WERI-Rb-1 (cell line): ENCODE measurements around the gene SPARC.

ENCODE experiments used
- DNase-seq: peaks from one replicate; pipeline ENCODE4 v3.0.0-alpha.2; 2020
- H3K27ac ChIP-seq: fragments of 250-450 bp; sonication (Bioruptor Pico); 2 replicates; pipeline ENCODE4 v1.5.1; 2020; ENCODE audit warnings: mild to moderate bottlenecking, moderate library complexity
- H3K27me3 ChIP-seq: fragments of 250-450 bp; sonication (Bioruptor Pico); 2 replicates; pipeline ENCODE4 v1.5.1; 2021; ENCODE audit warnings: mild to moderate bottlenecking, low read depth, moderate library complexity; ENCODE audit not compliant: insufficient read depth, severe bottlenecking
- H3K36me3 ChIP-seq: fragments of 250-450 bp; sonication (Bioruptor Pico); 2 replicates; pipeline ENCODE4 v1.5.1; 2020; ENCODE audit warnings: mild to moderate bottlenecking, moderate library complexity
- H3K4me3 ChIP-seq: 2 replicates; pipeline ENCODE4 v1.5.1; 2011; ENCODE audit warnings: low read depth, mild to moderate bottlenecking, control low read depth, low read length
- H3K9me3 ChIP-seq: fragments of 250-450 bp; sonication (Bioruptor Pico); 2 replicates; pipeline ENCODE4 v1.5.1; 2021; ENCODE audit warnings: mild to moderate bottlenecking, moderate library complexity; ENCODE audit not compliant: severe bottlenecking
- CTCF ChIP-seq: IDR thresholded peaks from 2 replicates; pipeline ENCODE4 v1.5.1; 2011; ENCODE audit warnings: low read depth, mild to moderate bottlenecking, control low read depth, inconsistent platforms, low read length

Gene SPARC

GRCh38 chr5:151627650-151628049 is 59.1 kb downstream of the SPARC start:
- TF ChIP-seq CTCF = no peak
- no peak overlapping the region for H3K4me3 ChIP-seq
- H3K27ac ChIP-seq = no peak overlapping the region
- no peak for DNase-seq
- H3K9me3 ChIP-seq = no peaks in the 10 kb centered on the region
- no peaks in the 10 kb centered on the region for H3K36me3 ChIP-seq
- no peaks in the 10 kb centered on the region for H3K27me3 ChIP-seq

GRCh38 chr5:151625285-151625684 is 61.4 kb downstream of the SPARC start:
- no peak for TF ChIP-seq CTCF
- no peaks in the 10 kb centered on the region for H3K9me3 ChIP-seq
- no peak for DNase-seq
- H3K27ac ChIP-seq = no peak overlapping the region
- no peaks in the 10 kb centered on the region for H3K27me3 ChIP-seq
- no peak overlapping the region for H3K4me3 ChIP-seq
- no peaks in the 10 kb centered on the region for H3K36me3 ChIP-seq

GRCh38 chr5:151624476-151624875 is 62.2 kb downstream of the SPARC start:
- H3K27ac ChIP-seq = no peak overlapping the region
- H3K4me3 ChIP-seq = no peak overlapping the region
- H3K36me3 ChIP-seq = no peaks in the 10 kb centered on the region
- TF ChIP-seq CTCF = no peak
- H3K9me3 ChIP-seq = no peaks in the 10 kb centered on the region
- H3K27me3 ChIP-seq = no peaks in the 10 kb centered on the region
- no peak for DNase-seq

GRCh38 chr5:151622367-151623088 is 64.2 kb downstream of the SPARC start:
- no peak for DNase-seq
- no peaks in the 10 kb centered on the region for H3K9me3 ChIP-seq
- no peaks in the 10 kb centered on the region for H3K36me3 ChIP-seq
- H3K27ac ChIP-seq = no peak overlapping the region
- H3K27me3 ChIP-seq = no peaks in the 10 kb centered on the region
- no peak overlapping the region for H3K4me3 ChIP-seq
- no peak for TF ChIP-seq CTCF

GRCh38 chr5:151620461-151620840 is 66.3 kb downstream of the SPARC start:
- Histone ChIP-seq H3K27me3 (no peaks in the 10 kb centered on the region), H3K9me3 (no peaks in the 10 kb centered on the region), H3K4me3 (no peak overlapping the region), H3K36me3 (no peaks in the 10 kb centered on the region), H3K27ac (no peak overlapping the region)
- TF ChIP-seq CTCF = no peak
- DNase-seq = no peak

GRCh38 chr5:151619812-151620460 is 66.8 kb downstream of the SPARC start:
- no peaks in the 10 kb centered on the region for H3K27me3 ChIP-seq
- DNase-seq = no peak
- no peak overlapping the region for H3K4me3 ChIP-seq
- no peaks in the 10 kb centered on the region for H3K9me3 ChIP-seq
- H3K27ac ChIP-seq = no peak overlapping the region
- TF ChIP-seq CTCF = no peak
- no peaks in the 10 kb centered on the region for H3K36me3 ChIP-seq
